B cell (primary cell): ENCODE measurements around the gene SUGP1. TPM values are rescaled to one million over a fixed set of nuclear protein-coding genes. Genes with fewer than 3 reads are reported as not detected.

Experiments
- ATAC-seq: fragments of 200-7000 bp; cut with Tn5 transposase; one replicate; pipeline ENCODE4 v1.10.0; 2021; ENCODE audit warnings: low read depth, mild to moderate bottlenecking, moderate number of reproducible peaks, moderate library complexity
- CTCF ChIA-PET: fragments of 350-600 bp; sonication (Branson Sonifier 250); formaldehyde crosslinking; loops from one replicate; lab custom pipeline; 2021; ENCODE audit warnings: antibody characterized with exemption, inconsistent platforms; lab: Charles Lee
- POLR2A ChIA-PET: fragments of 350-600 bp; sonication (Branson Sonifier 250); formaldehyde crosslinking; loops from one replicate; lab custom pipeline; 2021; ENCODE audit warnings: antibody characterized with exemption; lab: Charles Lee
- DNase-seq: peaks from one replicate; pipeline ENCODE4 v3.0.0; 2013
- H2AFZ ChIP-seq: 2 replicates; pipeline ENCODE4 v1.6.1; 2012; ENCODE audit warnings: mild to moderate bottlenecking, low read depth, low read length; ENCODE audit not compliant: insufficient read depth, poor library complexity, severe bottlenecking
- H3K27ac ChIP-seq, 2 donors: 1 replicate in 1 of 2; 2 replicates in 1 of 2; pipeline ENCODE4 v1.5.1; 2012 to 2013; ENCODE audit warnings: low read length in 2 of 2, mild to moderate bottlenecking in 2 of 2, moderate library complexity in 1 of 2
- H3K27me3 ChIP-seq, 4 experiments: fragments of 200-600 bp in 1 of 4; sonication (generic) in 1 of 4; replicated peaks in 1 of 4; 1 replicate in 2 of 4; 2 replicates in 2 of 4; pipeline versions ENCODE4 v1.6.1 to v1.7.0; 2013 to 2016; ENCODE audit warnings: low read length in 3 of 4, mild to moderate bottlenecking in 2 of 4, mixed read lengths in 1 of 4, moderate library complexity in 1 of 4; ENCODE audit not compliant: insufficient read depth in 4 of 4, control insufficient read depth in 3 of 4; ENCODE audit errors: control extremely low read depth in 1 of 4
- H3K36me3 ChIP-seq, 2 experiments: replicated peaks in 1 of 2; 1 replicate in 1 of 2; 2 replicates in 1 of 2; pipeline versions ENCODE4 v1.6.1 to v1.7.1; 2013; ENCODE audit warnings: low read length in 1 of 2; ENCODE audit not compliant: insufficient read depth in 2 of 2, control insufficient read depth in 1 of 2; ENCODE audit errors: control extremely low read depth in 1 of 2, extremely low read depth in 1 of 2
- H3K4me1 ChIP-seq, 2 donors: fragments of 200-600 bp in 1 of 2; sonication (generic) in 1 of 2; 1 replicate in 1 of 2; 2 replicates in 1 of 2; pipeline versions ENCODE4 v1.5.1 to v1.6.1; 2013 to 2017; ENCODE audit warnings: low read length in 2 of 2; ENCODE audit not compliant: control insufficient read depth in 2 of 2, insufficient read depth in 2 of 2
- H3K4me2 ChIP-seq: replicated peaks from 2 replicates; pipeline ENCODE3; 2012; ENCODE audit warnings: mild to moderate bottlenecking, low read depth, low read length; ENCODE audit not compliant: poor library complexity, severe bottlenecking
- H3K4me3 ChIP-seq, 5 experiments: fragments of 200-600 bp in 1 of 5; sonication (generic) in 1 of 5; 1 replicate in 3 of 5; 2 replicates in 2 of 5; pipeline versions ENCODE4 v1.5.1 to v1.7.0; 2011 to 2016; ENCODE audit warnings: low read length in 4 of 5, mild to moderate bottlenecking in 4 of 5, low read depth in 2 of 5, control low read depth in 1 of 5, moderate library complexity in 1 of 5; ENCODE audit not compliant: insufficient read depth in 1 of 5; ENCODE audit errors: control extremely low read depth in 1 of 5, extremely low read depth in 1 of 5
- H3K79me2 ChIP-seq: fragments of 200-600 bp; sonication (generic); one replicate; pipeline ENCODE4 v1.6.0; 2016; ENCODE audit warnings: low read length; ENCODE audit not compliant: control insufficient read depth, insufficient read depth
- H3K9ac ChIP-seq: fragments of 200-600 bp; sonication (generic); 2 replicates; pipeline ENCODE4 v1.6.1; 2017; ENCODE audit warnings: mild to moderate bottlenecking, low read length, moderate library complexity
- H3K9me3 ChIP-seq, 3 donors: one replicate each; pipeline versions ENCODE4 v1.6.1 to v1.7.1; 2013; ENCODE audit warnings: low read length in 2 of 3; ENCODE audit not compliant: control insufficient read depth in 2 of 3, insufficient read depth in 1 of 3; ENCODE audit errors: control extremely low read depth in 1 of 3
- H4K20me1 ChIP-seq: 2 replicates; pipeline ENCODE4 v1.6.0; 2012; ENCODE audit warnings: mild to moderate bottlenecking, low read length; ENCODE audit not compliant: insufficient read depth, control insufficient read depth, poor library complexity, severe bottlenecking
- H3K27ac Mint-ChIP-seq: one replicate; pipeline ENCODE4 v1.8.0; 2021; ENCODE audit warnings: mixed read lengths
- H3K27me3 Mint-ChIP-seq: one replicate; pipeline ENCODE4 v1.8.0; 2021; ENCODE audit warnings: mixed read lengths
- H3K4me1 Mint-ChIP-seq: one replicate; pipeline ENCODE4 v1.8.0; 2021; ENCODE audit warnings: mixed read lengths
- H3K4me3 Mint-ChIP-seq: one replicate; pipeline ENCODE4 v1.8.0; 2021; ENCODE audit warnings: mixed read lengths
- H3K9me3 Mint-ChIP-seq: one replicate; pipeline ENCODE4 v1.8.0; 2022; ENCODE audit warnings: mixed read lengths; ENCODE audit not compliant: insufficient read depth
- EZH2 ChIP-seq: IDR thresholded peaks from 2 replicates; pipeline ENCODE4 v1.6.1; 2012; ENCODE audit warnings: borderline replicate concordance, low read depth, mild to moderate bottlenecking, moderate library complexity, low read length; ENCODE audit not compliant: insufficient read depth, poor library complexity, severe bottlenecking
- WGBS: methylation state at CpG from one replicate; pipeline ENCODE4 v1.1.5; 2013; ENCODE audit warnings: missing lambda C conversion rate; ENCODE audit not compliant: insufficient coverage; 5-methylcytosine and 5-hydroxymethylcytosine counted together
- intact Hi-C: fragments of 100-400 bp; cut with micrococcal nuclease; formaldehyde crosslinking; loops from one replicate; pipeline ENCODE4 v1.10.0; 2022
- polyA plus RNA-seq: library from polyadenylated mRNA; depleted of rRNA; stranded (reverse); fragments of >200 nt; gene quantifications from 2 replicates; pipeline ENCODE4 v1.2.3, GENCODE V29; 2012
- total RNA-seq, 2 donors: library from RNA; stranded (reverse); fragments of 120-200 nt in 1 of 2; gene quantifications; 1 replicate in 1 of 2; 2 replicates in 1 of 2; pipeline versions ENCODE4 v1.2.3 to v1.2.4, GENCODE V29; 2013 to 2022
- TF ChIP-seq, protein P1 (sequence below): fragments of 200-600 bp; IDR thresholded peaks from one replicate; pipeline ENCODE4 v1.8.0; 2022; ENCODE audit warnings: antibody characterized with exemption, mild to moderate bottlenecking

Gene SUGP1
- total and polyA plus RNA-seq, 2 donors (not counting 1 experiment from before 2014, with no cell fraction given): 61.3 to 86.9 TPM

DNA sequence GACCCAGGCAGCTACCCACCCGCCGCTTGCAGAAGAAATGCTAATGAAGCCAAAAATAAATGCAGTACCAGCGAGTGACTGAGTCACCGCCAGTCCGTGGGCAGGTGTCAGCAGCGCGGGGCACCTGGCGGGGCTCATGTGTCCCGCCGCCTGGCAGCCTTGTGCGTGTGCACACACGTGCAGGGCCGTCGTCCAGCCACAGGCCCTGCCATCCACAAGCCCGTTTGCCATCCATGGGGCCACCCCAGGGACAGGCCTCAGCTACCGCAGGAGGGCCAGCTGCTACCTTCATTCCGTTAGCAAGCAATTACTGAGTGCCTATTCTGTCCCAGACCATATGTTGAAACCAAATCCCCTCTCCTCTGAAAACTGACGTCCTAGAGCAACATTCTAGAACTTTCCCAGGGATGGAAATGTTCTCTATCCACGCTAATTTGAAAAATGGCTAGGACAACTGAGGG lies 88.0 kb downstream of the SUGP1 start:
- no peak overlapping the region for H3K4me3 ChIP-seq
- ChIA-PET CTCF (no interaction called here), POLR2A (interaction anchor here (1.0 kb wide), 1 partner anchor 29 kb away, joined by 8 read pairs; the partner anchor contains the start of gene NR2C2AP)
- peaks cover 4 to 40% (median 25%) of the 10 kb centered on the region in 3 donors for H3K9me3 ChIP-seq
- H3K4me1 ChIP-seq: no peaks in the 10 kb centered on the region
- no peak overlapping the region for H3K9ac ChIP-seq
- no peak overlapping the region for H2AFZ ChIP-seq
- Mint-ChIP-seq H3K27me3 (peaks cover 18% of the 10 kb centered on the region), H3K9me3 (peaks cover 8% of the 10 kb centered on the region), H3K27ac (no peak overlapping the region), H3K4me1 (no peaks in the 10 kb centered on the region), H3K4me3 (no peak overlapping the region)
- DNase-seq (no peak), ATAC-seq (no peak)
- no peaks in the 10 kb centered on the region for H4K20me1 ChIP-seq
- no peak overlapping the region for H3K27ac ChIP-seq
- WGBS: 72% methylated on average over 19 of the region's 19 CpGs
- no peaks in the 10 kb centered on the region for H3K36me3 ChIP-seq
- intact Hi-C loops: no loop called here
- H3K4me2 ChIP-seq: no peak overlapping the region
- H3K79me2 ChIP-seq: no peaks in the 10 kb centered on the region
- TF ChIP-seq, protein P1, sequence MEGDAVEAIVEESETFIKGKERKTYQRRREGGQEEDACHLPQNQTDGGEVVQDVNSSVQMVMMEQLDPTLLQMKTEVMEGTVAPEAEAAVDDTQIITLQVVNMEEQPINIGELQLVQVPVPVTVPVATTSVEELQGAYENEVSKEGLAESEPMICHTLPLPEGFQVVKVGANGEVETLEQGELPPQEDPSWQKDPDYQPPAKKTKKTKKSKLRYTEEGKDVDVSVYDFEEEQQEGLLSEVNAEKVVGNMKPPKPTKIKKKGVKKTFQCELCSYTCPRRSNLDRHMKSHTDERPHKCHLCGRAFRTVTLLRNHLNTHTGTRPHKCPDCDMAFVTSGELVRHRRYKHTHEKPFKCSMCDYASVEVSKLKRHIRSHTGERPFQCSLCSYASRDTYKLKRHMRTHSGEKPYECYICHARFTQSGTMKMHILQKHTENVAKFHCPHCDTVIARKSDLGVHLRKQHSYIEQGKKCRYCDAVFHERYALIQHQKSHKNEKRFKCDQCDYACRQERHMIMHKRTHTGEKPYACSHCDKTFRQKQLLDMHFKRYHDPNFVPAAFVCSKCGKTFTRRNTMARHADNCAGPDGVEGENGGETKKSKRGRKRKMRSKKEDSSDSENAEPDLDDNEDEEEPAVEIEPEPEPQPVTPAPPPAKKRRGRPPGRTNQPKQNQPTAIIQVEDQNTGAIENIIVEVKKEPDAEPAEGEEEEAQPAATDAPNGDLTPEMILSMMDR: no peak
- TF ChIP-seq EZH2: no peak
- H3K27me3 ChIP-seq: peaks cover 0 to 5% (median 1%) of the 10 kb centered on the region in 4 experiments

- peaks cover 2 to 40% (median 21%) of the 10 kb centered on the region in 3 donors for H3K9me3 ChIP-seq
- WGBS: 90% methylated on average over 9 of the region's 9 CpGs
- H3K9ac ChIP-seq: no peak overlapping the region
- DNase-seq: no peak
- no peaks in the 10 kb centered on the region for H3K4me1 ChIP-seq
- H3K4me3 ChIP-seq: no peak overlapping the region
- TF ChIP-seq, protein P1: no peak
- no peak overlapping the region for H3K4me2 ChIP-seq
- Mint-ChIP-seq H3K4me1 (no peaks in the 10 kb centered on the region), H3K27me3 (peaks cover 20% of the 10 kb centered on the region), H3K27ac (no peak overlapping the region), H3K9me3 (peaks cover 6% of the 10 kb centered on the region), H3K4me3 (no peak overlapping the region)
- no peaks in the 10 kb centered on the region for H3K36me3 ChIP-seq
- ChIA-PET CTCF (no interaction called here), POLR2A (interaction anchor here (0.6 kb wide), 1 partner anchor 229 kb away, joined by 4 read pairs; no protein-coding TSS in a partner anchor)
- peaks cover 0 to 15% (median 3%) of the 10 kb centered on the region in 4 experiments for H3K27me3 ChIP-seq
- ATAC-seq: no peak
- no peak overlapping the region for H3K27ac ChIP-seq
- no peaks in the 10 kb centered on the region for H3K79me2 ChIP-seq
- H2AFZ ChIP-seq: no peak overlapping the region
- intact Hi-C loops: no loop called here
- no peaks in the 10 kb centered on the region for H4K20me1 ChIP-seq
These were observed 89.3 kb downstream of the SUGP1 start for GRCh38 chr19:19230999-19231398.
